GM23248 (cell line): ENCODE results near the gene USP24. TPM values are rescaled to one million over a fixed set of nuclear protein-coding genes. Genes with fewer than 3 reads are reported as not detected.

ENCODE experiments used
- DNase-seq: peaks from one replicate; pipeline ENCODE4 v3.0.0-alpha.2; 2015
- H2AFZ ChIP-seq: fragments of 200-600 bp; sonication (generic); 2 replicates; pipeline ENCODE4 v1.6.1; 2016; ENCODE audit warnings: antibody characterized with exemption
- H3F3A ChIP-seq: fragments of 200-600 bp; sonication (generic); 2 replicates; pipeline ENCODE4 v1.6.1; 2016; ENCODE audit warnings: mild to moderate bottlenecking, antibody characterized with exemption, mixed run types; ENCODE audit not compliant: insufficient read depth
- H3K27ac ChIP-seq: fragments of 200-600 bp; sonication (generic); 2 replicates; pipeline ENCODE4 v1.5.1; 2016; ENCODE audit warnings: mild to moderate bottlenecking
- H3K27me3 ChIP-seq: fragments of 200-600 bp; sonication (generic); replicated peaks from 2 replicates; pipeline ENCODE4 v1.6.1; 2016; ENCODE audit warnings: mild to moderate bottlenecking; ENCODE audit not compliant: insufficient read depth
- H3K36me3 ChIP-seq: fragments of 200-600 bp; sonication (generic); 2 replicates; pipeline ENCODE4 v1.6.1; 2016; ENCODE audit warnings: low read depth, mild to moderate bottlenecking
- H3K4me1 ChIP-seq: fragments of 200-600 bp; sonication (generic); 2 replicates; pipeline ENCODE4 v1.6.1; 2016; ENCODE audit warnings: mild to moderate bottlenecking; ENCODE audit not compliant: insufficient read depth
- H3K4me2 ChIP-seq: fragments of 200-600 bp; sonication (generic); one replicate; pipeline ENCODE4 v1.6.1; 2016; ENCODE audit warnings: mild to moderate bottlenecking; ENCODE audit not compliant: unreplicated experiment
- H3K4me3 ChIP-seq: fragments of 200-600 bp; sonication (generic); 2 replicates; pipeline ENCODE4 v1.5.1; 2016; ENCODE audit warnings: mild to moderate bottlenecking
- H3K79me2 ChIP-seq: fragments of 200-600 bp; sonication (generic); 2 replicates; pipeline ENCODE4 v1.6.1; 2016; ENCODE audit warnings: mild to moderate bottlenecking; ENCODE audit not compliant: insufficient read depth
- H3K9ac ChIP-seq: fragments of 200-600 bp; sonication (generic); 2 replicates; pipeline ENCODE4 v1.6.1; 2016; ENCODE audit warnings: mild to moderate bottlenecking
- H3K9me2 ChIP-seq: fragments of 200-600 bp; sonication (generic); 2 replicates; pipeline ENCODE4 v1.6.1; 2016; ENCODE audit warnings: mixed run types, mild to moderate bottlenecking, moderate library complexity; ENCODE audit not compliant: insufficient read depth
- H3K9me3 ChIP-seq: fragments of 200-600 bp; sonication (generic); one replicate; pipeline ENCODE4 v1.6.1; 2017; ENCODE audit warnings: low read depth
- H4K20me1 ChIP-seq: fragments of 200-600 bp; sonication (generic); 2 replicates; pipeline ENCODE4 v1.6.0; 2016; ENCODE audit not compliant: insufficient read depth
- EZH2 ChIP-seq: fragments of 200-600 bp; sonication (generic); IDR thresholded peaks from 2 replicates; pipeline ENCODE4 v1.6.1; 2018; ENCODE audit warnings: antibody characterized with exemption, mild to moderate bottlenecking; ENCODE audit not compliant: insufficient read depth, poor library complexity, severe bottlenecking
- EZH2phosphoT487 ChIP-seq: fragments of 200-600 bp; sonication (generic); IDR thresholded peaks from 2 replicates; pipeline ENCODE4 v1.6.1; 2018; ENCODE audit warnings: antibody characterized with exemption, moderate library complexity, mild to moderate bottlenecking, low read depth; ENCODE audit not compliant: insufficient read depth
- WGBS, 2 experiments: methylation state at CpG; one replicate each; pipeline ENCODE4 v1.1.6; 2015 to 2017; ENCODE audit warnings: low lambda C conversion rate in 2 of 2, low coverage in 1 of 2; ENCODE audit errors: missing lambda C conversion rate in 2 of 2; 5-methylcytosine and 5-hydroxymethylcytosine counted together
- in situ Hi-C: fragments of 300-500 bp; cut with MboI; formaldehyde crosslinking; loops from 2 replicates; pipeline ENCODE4 v1.15.0; 2020
- polyA plus RNA-seq: library from polyadenylated mRNA; unstranded; fragments of >200 nt; fragmentation: Nextera tagmentation; extraction: Ambion mirVana; gene quantifications from 2 replicates; pipeline ENCODE4 v1.2.1, GENCODE V29; 2016
- total RNA-seq: library from RNA; depleted of rRNA; stranded (reverse); fragments of >200 nt; shearing (Covaris generic); gene quantifications from 2 replicates; pipeline ENCODE4 v1.2.3, GENCODE V29; 2014

USP24 gene
- total and polyA plus RNA-seq, 2 experiments from 2014 or later = 3.3 to 16.3 TPM

DNA sequence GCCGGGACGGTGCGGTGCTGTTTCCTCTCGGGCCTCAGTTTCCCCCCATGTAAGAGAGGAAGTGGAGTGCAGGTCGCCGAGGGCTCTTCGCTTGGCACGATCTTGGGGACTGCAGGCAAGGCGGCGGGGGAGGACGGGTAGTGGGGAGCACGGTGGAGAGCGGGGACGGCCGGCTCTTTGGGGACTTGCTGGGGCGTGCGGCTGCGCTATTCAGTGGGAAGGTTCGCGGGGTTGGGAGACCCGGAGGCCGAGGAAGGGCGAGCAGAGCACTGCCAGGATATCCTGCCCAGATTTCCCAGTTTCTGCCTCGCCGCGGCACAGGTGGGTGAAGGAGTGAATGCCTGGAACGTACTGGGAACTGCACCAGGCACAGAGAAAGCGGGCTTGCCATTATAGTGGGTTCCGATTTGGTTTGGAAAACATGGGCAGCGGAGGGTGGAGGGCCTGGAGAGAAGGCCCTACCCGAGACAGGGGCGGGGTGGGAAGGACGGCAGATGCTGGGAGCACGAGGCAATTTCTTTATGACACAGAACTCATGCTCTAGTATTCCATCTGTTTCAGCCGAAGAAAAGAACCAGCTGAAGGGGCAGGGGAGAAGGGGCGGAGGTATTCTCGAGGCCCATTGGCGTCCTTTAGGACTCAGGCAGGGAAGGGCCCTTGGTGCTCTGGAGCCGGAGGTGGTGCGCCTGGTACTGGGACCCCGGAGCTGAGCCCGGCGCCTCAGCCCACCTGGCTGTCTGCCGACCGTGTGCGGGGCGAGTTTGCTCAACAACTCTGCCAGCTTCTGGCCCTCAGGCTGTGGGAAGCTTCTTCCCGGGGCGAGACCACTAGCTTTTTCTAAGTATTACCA is 174.9 kb downstream of the USP24 start:
- DNase-seq = no peak

DNA sequence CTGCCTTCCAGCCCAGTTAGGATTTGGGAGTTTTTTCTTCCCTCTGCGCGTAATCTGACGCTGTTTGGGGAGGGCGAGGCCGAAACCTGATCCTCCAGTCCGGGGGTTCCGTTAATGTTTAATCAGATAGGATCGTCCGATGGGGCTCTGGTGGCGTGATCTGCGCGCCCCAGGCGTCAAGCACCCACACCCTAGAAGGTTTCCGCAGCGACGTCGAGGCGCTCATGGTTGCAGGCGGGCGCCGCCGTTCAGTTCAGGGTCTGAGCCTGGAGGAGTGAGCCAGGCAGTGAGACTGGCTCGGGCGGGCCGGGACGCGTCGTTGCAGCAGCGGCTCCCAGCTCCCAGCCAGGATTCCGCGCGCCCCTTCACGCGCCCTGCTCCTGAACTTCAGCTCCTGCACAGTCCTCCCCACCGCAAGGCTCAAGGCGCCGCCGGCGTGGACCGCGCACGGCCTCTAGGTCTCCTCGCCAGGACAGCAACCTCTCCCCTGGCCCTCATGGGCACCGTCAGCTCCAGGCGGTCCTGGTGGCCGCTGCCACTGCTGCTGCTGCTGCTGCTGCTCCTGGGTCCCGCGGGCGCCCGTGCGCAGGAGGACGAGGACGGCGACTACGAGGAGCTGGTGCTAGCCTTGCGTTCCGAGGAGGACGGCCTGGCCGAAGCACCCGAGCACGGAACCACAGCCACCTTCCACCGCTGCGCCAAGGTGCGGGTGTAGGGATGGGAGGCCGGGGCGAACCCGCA is 175.7 kb downstream of the USP24 start, which contains the start of gene PCSK9:
PCSK9 (plus strand) TSS at position 207 of the 741 bp plus-strand sequence; CDS start at position 497, 290 bp downstream.
- Histone ChIP-seq H3K9me2 (no peaks in the 10 kb centered on the region), H2AFZ (peak within 1 kb of the TSS; percentile 16; the same call in 1 of the 2 replicates), H3K9me3 (no peaks in the 10 kb centered on the region), H4K20me1 (no peaks in the 10 kb centered on the region), H3K4me3 (peak within 1 kb of the TSS; percentile 31; the same call in 1 of the 2 replicates), H3K9ac (no peak within 1 kb of the TSS), H3K36me3 (no peaks in the 10 kb centered on the region), H3K27me3 (peaks cover 76% of the 10 kb centered on the region), H3K27ac (no peak within 1 kb of the TSS), H3K79me2 (no peaks in the 10 kb centered on the region), H3K4me1 (no peaks in the 10 kb centered on the region), H3F3A (no peaks in the 10 kb centered on the region), H3K4me2 (peak within 1 kb of the TSS; percentile 68)
- WGBS, 2 experiments = 7 to 8% methylated on average over 59 to 62 of the region's 67 CpGs
- in situ Hi-C loops = no loop called here
- TF ChIP-seq EZH2phosphoT487 = no peak
- peak; percentile 40 for TF ChIP-seq EZH2
- DNase-seq = peak; percentile 45

More for the DNA sequence above, 174.9 kb downstream of the USP24 start:
- Histone ChIP-seq H3K79me2 (no peaks in the 10 kb centered on the region), H2AFZ (no peak overlapping the region), H3K27ac (no peak overlapping the region), H3K36me3 (no peaks in the 10 kb centered on the region), H3K9ac (no peak overlapping the region), H3K4me1 (no peaks in the 10 kb centered on the region), H3K4me2 (peak overlapping the region; percentile 68), H3K9me3 (no peaks in the 10 kb centered on the region), H3F3A (no peaks in the 10 kb centered on the region), H3K27me3 (peaks cover 68% of the 10 kb centered on the region), H4K20me1 (no peaks in the 10 kb centered on the region), H3K9me2 (no peaks in the 10 kb centered on the region), H3K4me3 (peak overlapping the region; percentile 31; the same call in 1 of the 2 replicates)
- in situ Hi-C loops = no loop called here
- no peak for TF ChIP-seq EZH2
- 6 to 11% methylated on average over 34 to 49 of the region's 49 CpGs for WGBS, 2 experiments

- no peak overlapping the region for H3K4me2 ChIP-seq
Observed at GRCh38 chr1:55038974-55039341, 176.2 kb downstream of the USP24 start.

GRCh38 chr1:55038552-55038838 is 176.7 kb downstream of the USP24 start:
- no peak overlapping the region for H3K9ac ChIP-seq
- H3K4me3 ChIP-seq = no peak overlapping the region
- H3K79me2 ChIP-seq = no peaks in the 10 kb centered on the region
- H2AFZ ChIP-seq = no peak overlapping the region
- H3K9me2 ChIP-seq = no peaks in the 10 kb centered on the region
- H3K4me2 ChIP-seq = no peak overlapping the region
- in situ Hi-C loops = no loop called here
- H3K4me1 ChIP-seq = no peaks in the 10 kb centered on the region
- no peaks in the 10 kb centered on the region for H3F3A ChIP-seq
- peaks cover 75% of the 10 kb centered on the region for H3K27me3 ChIP-seq
- DNase-seq = no peak
- no peaks in the 10 kb centered on the region for H4K20me1 ChIP-seq
- no peak overlapping the region for H3K27ac ChIP-seq
- no peak for TF ChIP-seq EZH2
- no peak for TF ChIP-seq EZH2phosphoT487
- no peaks in the 10 kb centered on the region for H3K9me3 ChIP-seq
- no peaks in the 10 kb centered on the region for H3K36me3 ChIP-seq
- WGBS, 2 experiments = 61 to 75% methylated on average over 3 of the region's 3 CpGs

More at GRCh38 chr1:55038974-55039341, 176.2 kb downstream of the USP24 start:
- Histone ChIP-seq H3K9me3 (no peaks in the 10 kb centered on the region), H3K27me3 (peaks cover 79% of the 10 kb centered on the region), H3F3A (no peaks in the 10 kb centered on the region), H4K20me1 (no peaks in the 10 kb centered on the region), H3K9me2 (no peaks in the 10 kb centered on the region), H3K36me3 (no peaks in the 10 kb centered on the region), H3K4me3 (no peak overlapping the region), H3K4me1 (no peaks in the 10 kb centered on the region), H2AFZ (peak overlapping the region; percentile 16; the same call in 1 of the 2 replicates), H3K27ac (no peak overlapping the region), H3K79me2 (no peaks in the 10 kb centered on the region), H3K9ac (no peak overlapping the region)
- DNase-seq = no peak
- TF ChIP-seq EZH2phosphoT487 = no peak
- no peak for TF ChIP-seq EZH2
- 54 to 62% methylated on average over 9 of the region's 9 CpGs for WGBS, 2 experiments
- in situ Hi-C loops = no loop called here
